Stimulated activated CD4-positive, alpha-beta T cell treated with anti-CD3 and anti-CD28 coated beads, Interleukin-15, amount 100 ng/mL, for 1 hour (primary cell): Measurements from ENCODE around the gene FBXW12.
"Not testable (repeated sequence)": the region's sequence is repeated elsewhere in the genome, so short reads cannot be mapped to it uniquely, and the experiment has no call there.

Experiments used
- DNase-seq, 2 donors: peaks; one replicate each; pipeline ENCODE4 v3.0.0-alpha.2; 2020; ENCODE audit warnings: low read depth in 1 of 2, low spot score in 1 of 2

Gene FBXW12, protein sequence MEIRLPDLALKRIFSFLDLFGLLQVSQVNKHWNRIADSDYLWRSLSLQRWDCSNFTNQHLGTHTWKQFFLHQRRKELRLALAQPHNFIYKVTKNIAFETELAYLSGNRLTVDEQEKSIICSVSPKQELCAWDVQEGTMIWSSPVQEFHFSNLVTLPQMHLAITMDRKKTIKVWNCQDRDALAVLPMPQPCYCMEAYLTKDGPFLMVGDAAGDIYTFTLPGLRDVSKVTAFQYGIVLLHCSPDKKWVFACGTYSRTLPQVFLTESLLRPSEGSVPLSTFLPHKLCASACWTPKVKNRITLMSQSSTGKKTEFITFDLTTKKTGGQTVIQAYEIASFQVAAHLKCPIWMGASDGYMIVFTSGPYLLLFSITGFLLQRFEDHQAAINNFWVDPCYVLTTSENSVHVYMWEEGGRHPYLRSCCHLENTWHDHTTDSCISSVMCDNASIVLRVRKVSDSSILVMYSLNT

DNA sequence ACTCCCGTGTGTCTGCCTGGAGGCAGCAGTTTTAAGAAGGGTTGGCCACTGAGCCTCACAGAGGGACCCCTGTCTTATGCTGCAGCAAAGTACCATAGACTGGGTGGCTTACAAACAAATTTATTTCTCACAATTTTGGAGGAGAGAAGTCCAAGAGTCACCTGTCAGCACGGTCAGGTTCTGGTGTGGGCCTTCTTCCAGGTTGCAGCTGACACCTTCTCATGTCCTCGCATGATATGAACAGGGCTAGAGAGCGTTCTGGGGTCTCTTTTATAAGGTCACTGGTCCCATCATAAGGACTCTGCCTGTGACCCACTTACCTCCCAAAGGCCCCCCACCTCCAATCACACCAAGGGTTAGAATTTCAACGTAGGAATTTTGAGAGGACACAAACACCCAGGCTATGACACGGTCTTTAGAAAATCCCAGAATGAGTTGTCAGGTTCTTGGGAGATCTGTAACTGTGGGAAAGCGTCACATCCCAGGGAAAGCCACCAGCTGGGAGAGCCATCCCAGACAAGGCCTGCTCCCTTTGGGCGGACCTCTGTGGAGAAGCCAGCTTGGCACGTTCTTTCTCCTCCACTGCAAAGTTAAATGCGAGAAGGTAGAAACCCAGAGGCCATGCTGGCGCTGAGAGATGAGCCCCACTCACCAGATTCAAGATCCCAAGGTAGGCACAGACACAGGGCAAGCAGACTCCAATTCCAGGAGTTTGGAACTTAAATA is at the start of gene FBXW12:
FBXW12 (plus strand) TSS at position 569 of the 726 bp plus-strand sequence. CDS start 549 bp downstream, outside the sequence.
- no peak for DNase-seq

DNA sequence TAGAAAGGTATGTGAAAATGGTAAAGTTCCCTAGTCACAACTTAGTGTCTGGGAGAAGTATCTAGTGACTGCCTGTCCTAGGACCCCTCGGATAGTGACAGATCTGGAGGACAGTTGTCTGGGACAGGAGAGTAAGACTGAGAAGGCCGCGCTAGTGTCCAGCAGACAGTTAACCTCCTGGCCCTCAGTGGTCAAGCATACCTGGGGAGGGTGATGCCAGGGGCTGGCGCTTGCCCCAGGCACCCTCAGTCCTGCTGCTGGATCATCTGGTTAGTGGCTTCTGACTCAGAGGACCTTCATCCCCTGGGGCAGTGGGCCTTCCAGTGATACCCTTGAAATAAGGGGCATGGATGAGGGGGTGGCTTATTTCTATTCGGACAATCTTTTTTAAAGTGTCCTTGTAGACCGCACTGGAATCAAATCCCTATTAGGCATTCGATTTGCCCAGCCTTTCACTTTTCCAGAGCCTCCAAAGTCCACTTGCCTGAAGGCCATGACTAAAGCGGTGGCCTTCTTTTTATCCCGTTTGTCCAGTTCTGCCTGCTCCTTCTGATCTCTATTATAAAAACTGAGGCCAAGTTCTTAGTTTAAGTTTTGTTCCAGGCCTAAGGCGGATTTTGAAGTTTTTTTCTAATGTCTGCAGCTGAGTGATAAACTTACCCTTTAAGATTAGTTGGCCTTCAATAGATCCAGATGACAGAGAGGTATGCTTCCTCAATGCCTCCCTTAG is 40.1 kb upstream of the FBXW12 start:
- not testable (repeated sequence) for DNase-seq

DNA sequence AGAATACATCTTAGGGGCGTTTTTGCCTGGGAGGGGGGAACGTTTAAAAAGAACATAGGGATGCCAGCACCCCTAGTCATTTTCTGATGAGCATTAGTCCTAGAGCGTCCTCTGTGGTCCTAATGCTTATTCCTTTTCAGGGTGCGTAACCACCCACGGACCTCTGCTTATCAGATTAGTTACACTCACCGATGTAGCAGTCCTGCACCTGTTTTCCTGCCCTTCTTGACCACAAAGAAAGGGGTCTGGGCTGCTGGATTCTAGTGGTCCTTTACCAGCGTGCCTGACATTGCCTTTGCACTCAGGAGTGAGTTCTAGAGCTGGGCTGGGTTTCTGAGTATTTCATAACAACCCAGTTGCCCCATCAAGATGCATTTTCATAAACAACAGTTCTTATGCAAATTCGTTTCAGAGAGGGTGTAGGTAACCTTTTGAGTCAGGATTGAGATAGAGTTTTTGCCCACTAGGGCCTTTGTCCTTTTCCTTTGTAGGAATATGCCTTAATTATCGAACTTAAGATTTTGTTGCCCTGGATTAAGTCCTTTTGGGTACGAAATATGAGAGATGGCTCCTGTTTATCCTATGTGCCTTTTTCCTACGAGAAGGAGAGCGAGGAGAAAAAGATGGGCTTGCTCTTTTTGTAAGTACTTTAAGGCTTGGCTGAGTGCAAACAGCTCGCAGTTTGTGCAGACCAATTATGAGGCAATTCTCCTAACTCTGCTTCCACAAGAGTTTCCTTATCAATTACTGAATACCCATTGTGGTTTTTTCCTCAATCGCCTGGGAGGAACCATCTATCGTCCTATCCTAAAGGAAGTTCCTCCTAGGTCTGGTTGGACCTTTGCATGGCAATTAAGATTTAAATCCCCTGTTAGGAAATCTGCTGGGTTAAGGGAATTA is 38.4 kb upstream of the FBXW12 start, which contains the start of gene SPINK8:
SPINK8 (minus strand) TSS at position 316 of the 900 bp plus-strand sequence. CDS start 5,320 bp downstream, outside the sequence.
- not testable (repeated sequence) for DNase-seq

DNA sequence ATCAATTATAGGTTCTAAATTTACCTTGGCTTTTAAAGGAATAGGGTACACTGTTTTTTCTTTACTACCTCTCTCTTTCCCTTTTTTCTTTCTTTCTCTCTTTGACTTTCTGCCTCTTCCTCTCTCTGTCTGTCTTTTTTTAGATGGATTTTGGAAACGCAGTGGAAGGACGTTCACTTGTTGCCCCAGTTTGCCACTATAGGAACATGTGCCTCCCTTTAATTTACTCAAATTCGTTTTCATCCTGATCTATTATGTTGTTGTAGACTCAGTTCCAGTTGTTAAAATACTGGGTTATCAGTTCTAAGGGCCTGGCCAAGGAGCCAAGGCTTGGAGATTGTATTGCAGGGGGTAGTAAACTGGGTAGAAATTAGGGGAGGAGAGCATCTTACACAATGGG is 37.4 kb upstream of the FBXW12 start:
- no peak for DNase-seq

DNA sequence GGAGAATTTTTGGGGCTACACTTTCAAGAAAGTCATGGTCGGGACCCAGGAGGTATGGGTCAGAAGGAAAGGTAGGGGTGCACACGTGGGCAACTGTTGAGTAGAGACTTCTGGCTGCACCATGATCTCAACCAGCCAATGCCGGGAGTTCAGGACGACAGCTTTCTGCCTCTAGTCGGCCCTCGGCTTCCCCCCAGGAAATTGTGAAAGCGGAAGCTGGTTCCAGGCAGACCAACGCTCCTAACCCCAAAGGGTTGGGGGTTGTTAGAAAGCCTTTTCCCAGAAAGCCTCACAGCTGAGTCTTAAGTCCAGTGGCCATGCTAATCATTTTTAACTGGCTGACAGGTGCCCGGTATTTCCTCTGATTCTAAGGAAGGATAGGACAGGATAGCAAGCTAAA is 36.7 kb upstream of the FBXW12 start:
- not testable (repeated sequence) for DNase-seq

DNA sequence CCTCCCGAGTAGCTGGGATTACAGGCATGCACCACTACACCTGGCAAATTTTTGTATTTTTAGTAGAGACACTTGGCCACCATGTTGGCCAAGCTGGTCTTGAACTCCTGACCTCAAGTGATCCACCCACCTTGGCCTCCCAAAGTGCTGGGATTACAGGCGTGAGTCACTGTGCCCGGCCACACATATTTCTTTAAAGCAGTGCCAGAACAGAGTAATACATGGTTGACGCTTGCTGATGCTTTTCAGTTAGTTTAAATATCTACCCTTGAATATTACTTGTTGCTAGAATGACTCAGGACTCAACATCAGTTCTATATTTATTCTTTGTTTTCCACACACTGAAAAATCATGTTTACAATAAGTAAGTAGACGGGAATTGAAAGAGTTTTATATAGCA is 34.5 kb upstream of the FBXW12 start:
- not testable (repeated sequence) for DNase-seq

DNA sequence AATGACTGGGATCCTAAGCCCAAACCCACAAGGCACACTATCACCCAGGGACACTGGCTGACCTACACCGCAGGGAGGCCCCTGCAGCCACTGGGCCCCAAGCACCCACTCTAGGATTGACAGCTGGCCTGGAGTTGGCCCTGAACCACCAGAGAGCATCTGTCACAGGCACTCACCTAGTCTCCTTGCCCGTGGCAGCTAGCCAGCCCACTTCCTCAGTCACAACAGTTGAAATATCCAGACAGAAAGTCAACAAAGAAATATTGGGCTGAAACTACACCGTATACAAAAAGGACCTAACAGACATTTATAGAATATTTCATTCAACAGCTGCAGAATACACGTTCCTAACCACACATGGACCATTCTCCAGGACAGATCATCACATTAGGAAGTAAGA is 33.4 kb upstream of the FBXW12 start:
- DNase-seq, result no peak

DNA sequence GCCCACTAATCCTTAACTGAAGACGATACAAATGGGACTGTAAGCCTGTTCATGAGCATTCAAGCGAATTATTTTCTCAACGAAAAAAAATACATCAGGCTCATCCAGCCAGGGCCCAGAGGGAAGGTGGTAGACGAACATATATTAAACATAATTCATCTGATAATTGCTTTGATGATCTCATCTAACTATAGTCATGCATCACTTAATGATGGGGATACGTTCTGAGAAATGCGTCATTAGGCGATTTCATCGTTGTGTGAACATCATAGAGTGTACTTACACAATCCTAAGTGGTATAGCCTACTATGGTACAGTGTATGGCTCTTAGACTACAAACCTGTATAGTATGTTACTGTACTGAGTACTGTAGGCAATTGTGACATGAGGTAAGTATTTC is 28.6 kb upstream of the FBXW12 start:
- no peak for DNase-seq

DNA sequence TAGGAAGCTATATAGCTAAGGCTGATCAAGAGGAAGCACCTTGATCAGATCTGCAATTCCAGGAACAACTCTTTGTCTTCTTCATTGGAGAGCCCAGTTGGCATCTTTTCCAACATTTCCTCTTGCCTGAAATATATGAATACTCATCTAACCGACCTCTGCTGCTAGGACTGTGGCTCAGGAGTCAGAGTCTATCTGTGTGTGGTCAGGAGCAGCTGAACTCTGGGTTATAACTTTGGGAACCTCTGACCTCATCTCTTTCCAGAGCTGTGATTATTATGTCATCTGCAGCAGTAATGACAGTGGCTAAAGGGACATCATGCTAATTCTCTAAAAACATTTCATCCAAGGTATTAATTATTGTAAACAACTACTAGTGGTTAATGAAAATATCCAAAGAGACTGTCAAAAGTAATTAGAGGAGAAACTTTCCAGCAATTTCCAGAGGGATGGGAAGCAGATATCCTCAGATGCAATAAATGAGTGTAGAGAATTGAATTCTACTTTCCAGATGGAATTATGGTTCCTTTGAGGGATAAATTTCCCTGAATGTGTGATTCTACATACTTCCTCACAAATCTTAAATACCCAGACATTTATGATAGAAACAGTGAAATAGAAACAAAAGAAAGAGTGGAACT is 27.0 kb upstream of the FBXW12 start:
- DNase-seq, result no peak

DNA sequence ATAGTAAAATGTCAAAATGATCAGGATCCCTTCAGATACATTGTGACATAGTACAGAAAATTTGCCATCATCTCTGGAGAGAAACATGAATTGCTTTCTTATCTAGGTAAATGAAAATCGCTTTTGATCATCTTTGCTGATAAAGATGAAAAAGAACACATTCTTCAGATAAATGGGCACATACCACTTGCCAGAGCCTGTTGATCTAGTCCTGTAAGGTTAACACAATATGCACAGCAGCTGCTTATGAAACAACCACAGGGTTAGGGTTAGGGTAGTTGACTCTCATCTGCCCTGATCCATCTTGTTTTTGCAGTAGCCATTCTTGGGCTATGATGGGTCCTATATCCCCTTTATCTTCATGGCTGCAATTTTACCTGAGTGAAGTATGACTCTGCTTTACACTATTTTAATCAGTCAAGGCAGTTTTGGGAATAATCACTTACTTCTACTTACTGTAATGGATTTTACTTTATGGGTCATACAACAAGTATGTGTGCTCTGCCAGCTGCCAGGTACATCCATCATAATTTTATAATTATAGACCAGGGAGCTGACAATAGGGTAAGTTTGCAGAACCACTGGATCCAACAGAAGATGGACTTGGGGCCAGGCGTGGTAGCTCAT is 26.0 kb upstream of the FBXW12 start:
- DNase-seq, result no peak

DNA sequence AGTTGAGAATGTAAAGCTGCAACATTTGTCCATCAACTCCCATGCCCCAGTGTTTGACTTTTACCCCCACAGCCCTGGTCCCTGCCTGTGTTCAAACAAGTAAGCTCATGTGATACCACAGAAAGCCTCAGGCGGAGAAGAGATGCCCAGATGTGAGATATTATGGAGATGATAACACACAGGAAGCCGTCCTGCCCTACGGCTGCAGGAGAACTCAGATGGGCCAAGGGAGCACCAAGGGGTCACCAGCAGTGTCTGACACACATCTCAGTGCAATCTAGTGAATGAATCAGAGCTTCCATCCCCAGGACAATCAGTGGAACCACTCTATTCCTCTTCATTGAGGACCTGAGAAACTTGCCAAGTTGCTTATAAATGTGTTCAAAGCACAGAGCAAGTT is 24.5 kb upstream of the FBXW12 start:
- no peak for DNase-seq

DNA sequence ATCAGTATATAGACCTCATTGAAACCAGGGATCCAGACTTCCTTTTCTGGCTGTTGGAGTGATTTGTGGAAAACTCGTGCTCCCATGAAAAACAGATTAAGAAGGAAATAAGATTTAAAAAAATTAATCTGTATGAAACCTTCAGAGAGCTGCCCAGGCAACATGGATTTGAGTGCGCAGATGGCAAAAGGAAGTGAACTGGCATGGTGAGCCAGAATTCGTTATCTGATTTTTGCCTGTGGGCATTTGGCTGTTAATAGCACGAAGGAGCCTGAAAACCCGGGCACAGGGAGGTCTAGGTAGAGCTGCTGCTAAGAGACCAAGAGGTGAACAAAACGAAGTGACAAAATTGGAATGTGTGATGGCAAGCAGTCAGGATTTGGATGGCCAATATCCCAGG is 19.5 kb upstream of the FBXW12 start:
- DNase-seq, result no peak

DNA sequence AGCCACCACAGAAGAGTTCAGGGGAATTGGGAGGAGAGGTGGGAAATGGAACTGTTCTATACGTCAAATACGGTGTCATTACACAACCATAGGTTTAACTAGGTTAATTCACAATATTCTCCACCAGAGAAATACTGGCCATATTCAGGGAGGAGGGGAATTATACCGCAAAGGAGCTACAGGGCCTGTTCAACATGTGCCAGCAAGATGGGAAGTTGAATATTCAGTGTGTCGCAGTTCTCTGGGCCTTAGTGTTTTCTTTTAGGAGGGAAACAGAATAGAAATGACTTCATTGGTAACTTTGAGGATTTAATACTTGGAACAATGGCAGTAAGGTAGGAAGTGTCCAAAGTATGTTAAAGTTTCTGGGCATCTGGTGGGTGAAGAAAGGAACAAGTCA is 18.0 kb upstream of the FBXW12 start:
- no peak for DNase-seq

DNA sequence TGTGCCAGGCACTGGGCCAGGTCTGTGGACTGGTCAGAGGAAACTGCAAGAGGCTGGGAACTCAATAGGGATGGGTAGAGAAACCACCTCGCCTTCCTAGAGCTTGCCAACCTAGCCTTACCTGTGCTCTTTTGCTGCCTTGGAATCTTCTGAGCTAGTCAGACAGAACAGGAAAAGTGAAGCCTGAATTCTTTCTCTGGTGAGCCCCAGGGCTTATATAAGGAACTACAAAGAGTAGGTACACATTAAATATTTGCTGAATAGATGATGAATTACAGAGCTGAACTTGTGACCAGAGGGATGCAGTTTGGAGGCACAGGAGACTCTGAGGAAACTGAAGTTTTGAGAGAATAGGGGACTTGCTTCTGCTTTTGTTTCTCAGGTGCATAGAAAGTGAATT is 15.6 kb upstream of the FBXW12 start:
- no peak for DNase-seq

DNA sequence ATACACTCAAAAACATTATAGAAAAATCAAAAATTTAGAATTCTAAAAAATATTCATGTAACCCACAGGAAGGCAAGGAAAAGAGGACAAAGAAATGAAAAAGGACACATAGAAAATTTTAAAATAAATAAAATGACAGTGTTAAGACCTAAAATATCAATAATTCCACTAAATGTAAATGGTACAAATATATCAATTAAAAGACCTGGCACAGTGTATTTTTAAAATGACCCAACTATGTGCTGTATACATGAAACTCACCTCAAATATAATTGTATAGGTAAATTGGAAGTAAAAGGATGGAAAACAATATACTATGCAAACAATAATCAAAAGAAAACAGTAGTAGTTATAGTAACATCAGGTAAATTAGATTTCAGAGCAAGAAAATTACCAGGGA is 10.1 kb upstream of the FBXW12 start:
- no peak for DNase-seq

DNA sequence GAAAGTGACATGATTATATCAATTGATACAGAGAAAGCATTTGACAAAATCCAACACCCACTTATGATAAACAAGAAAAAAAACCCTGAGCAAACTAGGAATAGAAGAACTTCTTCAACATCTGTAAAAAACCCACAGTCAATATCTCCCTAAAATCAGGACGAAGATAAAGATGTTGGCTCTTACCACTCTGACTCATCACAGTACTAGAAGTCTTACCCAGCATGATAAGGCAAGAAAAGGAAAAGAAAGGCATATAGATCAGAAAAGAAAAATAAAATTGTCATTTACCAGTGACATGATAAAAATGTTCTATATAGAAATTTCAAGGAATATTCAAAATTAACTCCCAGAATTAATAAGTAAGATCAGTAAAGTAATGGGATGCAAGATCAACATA is 7.2 kb upstream of the FBXW12 start:
- DNase-seq, result no peak

DNA sequence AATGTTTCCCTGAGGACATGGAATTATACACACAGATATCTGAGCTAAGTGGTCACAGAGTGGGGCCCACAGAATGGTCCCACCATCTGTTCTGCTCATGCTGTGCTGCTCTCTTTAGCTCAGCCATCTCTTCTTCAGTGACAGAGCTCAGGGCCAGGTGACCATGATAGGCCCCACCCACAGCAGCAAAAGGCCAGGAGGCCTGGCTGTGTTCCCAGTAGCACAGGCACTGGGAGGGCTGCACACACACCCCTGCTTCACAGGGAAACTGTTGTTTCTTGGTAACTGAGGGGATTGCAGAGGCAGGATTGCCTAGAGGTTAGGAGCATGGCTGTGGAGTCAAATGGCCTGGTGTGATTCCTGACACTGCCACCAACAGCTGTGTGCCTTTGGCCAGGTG is 4.8 kb upstream of the FBXW12 start:
- DNase-seq, result no peak

DNA sequence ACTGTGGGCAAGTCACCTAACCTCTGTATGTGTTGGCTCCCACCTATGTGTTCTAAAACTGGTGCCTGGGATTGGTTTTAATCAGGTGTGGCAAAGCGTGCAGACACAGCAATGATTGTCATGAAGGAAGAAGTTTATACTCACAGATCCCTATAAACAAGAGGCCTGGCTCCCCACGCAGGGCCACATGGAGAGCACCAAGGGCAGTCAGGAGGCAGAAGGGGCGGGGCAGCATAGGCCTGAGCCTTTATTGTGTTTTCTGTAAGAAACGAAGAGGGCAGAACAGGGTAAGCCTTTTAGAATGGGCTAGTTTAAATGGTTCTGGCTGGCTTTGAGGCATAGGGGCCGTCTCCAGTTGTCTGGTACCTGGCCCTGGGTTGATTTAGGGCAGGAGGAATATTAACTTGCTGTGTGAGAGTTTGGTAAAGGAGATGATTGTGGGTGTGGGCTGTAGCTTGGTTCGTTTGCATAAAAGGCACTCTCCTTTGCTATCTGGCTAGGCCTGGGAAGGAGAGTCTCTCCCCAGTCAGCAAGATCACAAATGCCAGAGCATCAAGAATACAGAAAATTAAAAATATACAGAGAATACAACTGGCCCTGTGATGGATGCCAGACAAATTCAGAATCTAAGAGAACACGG is 2.2 kb upstream of the FBXW12 start:
- no peak for DNase-seq

DNA sequence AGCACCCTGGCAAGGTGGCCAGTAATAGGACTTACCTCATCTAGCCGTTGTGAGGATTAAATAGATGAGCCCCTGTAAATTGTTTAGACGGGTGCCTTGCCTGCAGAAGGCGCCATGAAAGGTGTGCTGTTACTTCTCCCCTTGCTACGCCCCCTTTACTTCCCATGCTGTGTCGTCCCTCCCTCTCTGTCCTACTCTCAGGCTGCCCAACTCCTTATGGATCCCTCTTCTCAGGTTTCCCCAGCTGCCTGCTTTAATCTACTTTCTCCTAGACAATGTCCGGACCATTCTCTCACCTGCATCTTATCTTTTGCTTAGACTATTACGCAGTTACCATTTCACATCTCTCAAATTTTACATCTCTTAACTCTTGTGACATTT is 1.7 kb upstream of the FBXW12 start:
- no peak for DNase-seq
